HG03354 (cell line): ENCODE data around the gene LGALSL.
"Not testable (repeated sequence)": the region's sequence is repeated elsewhere in the genome, so short reads cannot be mapped to it uniquely, and the experiment has no call there.

Experiments used
- ATAC-seq: cut with Tn5 transposase; IDR thresholded peaks from one replicate; pipeline ENCODE4 v1.9.1; 2021; ENCODE audit warnings: mild to moderate bottlenecking; ENCODE audit not compliant: unreplicated experiment, poor library complexity, severe bottlenecking

Gene LGALSL

GRCh38 chr2:64440843-64441242, 13.1 kb upstream of the LGALSL start:
- ATAC-seq, result no peak

GRCh38 chr2:64442277-64442676, 11.7 kb upstream of the LGALSL start:
- no peak for ATAC-seq

- ATAC-seq, result no peak
Observed at GRCh38 chr2:64442801-64443429, 11.0 kb upstream of the LGALSL start.

GRCh38 chr2:64445970-64446369, 8.0 kb upstream of the LGALSL start:
- not testable (repeated sequence) for ATAC-seq

- ATAC-seq, result no peak
Observed at GRCh38 chr2:64447317-64448040, 6.5 kb upstream of the LGALSL start.

GRCh38 chr2:64448041-64448426, 5.9 kb upstream of the LGALSL start:
- no peak for ATAC-seq

GRCh38 chr2:64451051-64451450, 2.9 kb upstream of the LGALSL start:
- no peak for ATAC-seq

- peak; percentile 68 for ATAC-seq
Observed at GRCh38 chr2:64454386-64455332, 697 bp downstream of the LGALSL start.

GRCh38 chr2:64455545-64455944, 1.6 kb downstream of the LGALSL start:
- no peak for ATAC-seq

- ATAC-seq, result no peak
Observed at GRCh38 chr2:64456293-64456692, 2.3 kb downstream of the LGALSL start.

GRCh38 chr2:64457524-64457923, 3.6 kb downstream of the LGALSL start:
- no peak for ATAC-seq

GRCh38 chr2:64459575-64459974, 5.6 kb downstream of the LGALSL start:
- ATAC-seq, result no peak

GRCh38 chr2:64460330-64460729, 6.4 kb downstream of the LGALSL start:
- ATAC-seq, result no peak

GRCh38 chr2:64461271-64462058, 7.5 kb downstream of the LGALSL start:
- no peak for ATAC-seq

GRCh38 chr2:64462171-64462570, 8.2 kb downstream of the LGALSL start:
- ATAC-seq, result no peak

- no peak for ATAC-seq
Observed at GRCh38 chr2:64462940-64463700, 9.2 kb downstream of the LGALSL start.

GRCh38 chr2:64463781-64464180, 9.8 kb downstream of the LGALSL start:
- no peak for ATAC-seq

GRCh38 chr2:64466478-64467085, 12.6 kb downstream of the LGALSL start:
- ATAC-seq, result no peak
